K562 (cell line): ENCODE results near the gene CDC123. TPM values are rescaled to one million over a fixed set of nuclear protein-coding genes. Genes with fewer than 3 reads are reported as not detected.

Source experiments
- BRF1 ChIP-seq: IDR thresholded peaks from 3 replicates; pipeline ENCODE4 v1.6.1; 2011; ENCODE audit warnings: borderline replicate concordance, mild to moderate bottlenecking; ENCODE audit not compliant: insufficient read length; ENCODE audit errors: extremely low read depth
- C11orf30 ChIP-seq: fragments of 450-650 bp; IDR thresholded peaks from 2 replicates; pipeline ENCODE4 v1.6.1; 2016; ENCODE audit warnings: low read depth, mild to moderate bottlenecking
- CBX1 ChIP-seq: sonication (generic); IDR thresholded peaks from 2 replicates; pipeline ENCODE4 v1.6.1; 2016; ENCODE audit warnings: antibody characterized with exemption, low read depth, mild to moderate bottlenecking
- CC2D1A ChIP-seq: fragments of 450-650 bp; IDR thresholded peaks from 2 replicates; pipeline ENCODE4 v1.6.1; 2017; ENCODE audit warnings: mild to moderate bottlenecking
- E2F4 ChIP-seq: sonication (generic); formaldehyde crosslinking; IDR thresholded peaks from 2 replicates; pipeline ENCODE4 v1.8.0; 2022; ENCODE audit warnings: mild to moderate bottlenecking, low read depth, missing genetic modification reagents
- E2F5 ChIP-seq: sonication (generic); formaldehyde crosslinking; IDR thresholded peaks from 2 replicates; pipeline ENCODE4 v1.8.0; 2022; ENCODE audit warnings: mild to moderate bottlenecking, missing genetic modification reagents
- EZH2 ChIP-seq: IDR thresholded peaks from 2 replicates; pipeline ENCODE4 v1.6.1; 2012; ENCODE audit warnings: low read depth, mild to moderate bottlenecking, inconsistent platforms, low read length, borderline replicate concordance
- HMG20B ChIP-seq: fragments of 250-450 bp; sonication (Bioruptor Pico); IDR thresholded peaks from 2 replicates; pipeline ENCODE4 v1.5.0; 2021; ENCODE audit warnings: mild to moderate bottlenecking
- KDM1A ChIP-seq, 2 experiments: fragments of 450-650 bp; IDR thresholded peaks; 2 replicates each; pipeline ENCODE4 v1.6.1; 2016; ENCODE audit warnings: mild to moderate bottlenecking in 2 of 2
- KLF13 ChIP-seq: fragments of 450-650 bp; IDR thresholded peaks from 2 replicates; pipeline ENCODE4 v1.6.1; 2016; ENCODE audit warnings: missing genetic modification characterization, low read depth, mild to moderate bottlenecking, missing compliant biosample characterization, moderate library complexity, borderline replicate concordance
- LARP7 ChIP-seq: fragments of 450-650 bp; IDR thresholded peaks from 2 replicates; pipeline ENCODE4 v1.6.1; 2016
- MCM7 ChIP-seq, 2 experiments: fragments of 450-650 bp; IDR thresholded peaks; 2 replicates each; pipeline ENCODE4 v1.6.1; 2016 to 2018
- MEF2A ChIP-seq: IDR thresholded peaks from 2 replicates; pipeline ENCODE4 v1.6.1; 2011; ENCODE audit warnings: low read depth, mild to moderate bottlenecking, low read length, moderate library complexity; ENCODE audit not compliant: control insufficient read depth
- MEIS2 ChIP-seq: fragments of 450-650 bp; IDR thresholded peaks from 2 replicates; pipeline ENCODE4 v1.6.1; 2014; ENCODE audit warnings: mild to moderate bottlenecking; ENCODE audit not compliant: partially characterized antibody
- MIER1 ChIP-seq: fragments of 450-650 bp; IDR thresholded peaks from 2 replicates; pipeline ENCODE4 v1.6.1; 2016; ENCODE audit warnings: antibody characterized with exemption, mild to moderate bottlenecking, low read depth
- MNT ChIP-seq, 2 experiments: fragments of 450-650 bp; conservative IDR thresholded peaks; 2 replicates each; pipeline ENCODE4 v1.6.1; 2017; ENCODE audit warnings: mild to moderate bottlenecking in 2 of 2, moderate library complexity in 2 of 2
- NCOA2 ChIP-seq, 2 experiments: fragments of 450-650 bp; IDR thresholded peaks; 2 replicates each; pipeline ENCODE4 v1.6.1; 2018; ENCODE audit warnings: mild to moderate bottlenecking in 2 of 2, moderate library complexity in 1 of 2; ENCODE audit not compliant: partially characterized antibody in 2 of 2
- NFIC ChIP-seq: fragments of 450-650 bp; IDR thresholded peaks from 2 replicates; pipeline ENCODE4 v1.6.1; 2017; ENCODE audit warnings: mild to moderate bottlenecking, inconsistent platforms
- OTX1 ChIP-seq: fragments of 450-650 bp; formaldehyde crosslinking; IDR thresholded peaks from 2 replicates; pipeline ENCODE4 v1.4.0; 2022; ENCODE audit warnings: mild to moderate bottlenecking
- PCBP1 ChIP-seq: fragments of 200-400 bp; formaldehyde crosslinking; IDR thresholded peaks from 2 replicates; pipeline ENCODE4 v1.6.1; 2018; ENCODE audit warnings: mild to moderate bottlenecking, low read depth, low read length; ENCODE audit not compliant: poor library complexity, severe bottlenecking
- RBM34 ChIP-seq: fragments of 200-400 bp; formaldehyde crosslinking; IDR thresholded peaks from 2 replicates; pipeline ENCODE4 v1.6.1; 2018; ENCODE audit warnings: low read length, borderline replicate concordance; ENCODE audit not compliant: insufficient read depth
- SETDB1 ChIP-seq: IDR thresholded peaks from one replicate; pipeline ENCODE4 v1.6.1; 2012; ENCODE audit warnings: low read length, control low read depth, inconsistent platforms
- ZNF584 ChIP-seq: fragments of 200-800 bp; sonication (Bioruptor generic); IDR thresholded peaks from 2 replicates; pipeline ENCODE4 v1.6.1; 2016; ENCODE audit warnings: low read depth, mild to moderate bottlenecking, missing genetic modification characterization, missing compliant biosample characterization
- ZNF655 ChIP-seq: fragments of 250-450 bp; sonication (Bioruptor Pico); IDR thresholded peaks from 2 replicates; pipeline ENCODE4 v1.5.0; 2021
- ZNF695 ChIP-seq: fragments of 450-650 bp; formaldehyde crosslinking; IDR thresholded peaks from 2 replicates; pipeline ENCODE4 v1.4.0; 2020; ENCODE audit warnings: mild to moderate bottlenecking, moderate library complexity
- polyA plus RNA-seq, 8 experiments: library from polyadenylated mRNA; depleted of rRNA in 4 of 8; stranded (reverse) in 5 of 8; unstranded in 3 of 8; fragments of >200 nt; fragmentation: Nextera tagmentation in 2 of 8; fragmentation: Illumina TruSeq in 1 of 8; extraction: Ambion mirVana in 2 of 8; extraction: Trizol in 1 of 8; gene quantifications; 2 replicates each; pipeline versions ENCODE4 v1.2.1 to v1.2.3, GENCODE V29; 2011 to 2014; ENCODE audit warnings: inconsistent platforms in 1 of 8, missing spikeins in 1 of 8
- total RNA-seq, 7 experiments: library from RNA; depleted of rRNA in 6 of 7; stranded (reverse); fragments of >200 nt in 6 of 7; fragmentation: Illumina TruSeq in 2 of 7; extraction: Trizol in 2 of 7; gene quantifications; 2 replicates each; pipeline versions ENCODE4 v1.2.1 to v1.2.3, GENCODE V29; 2011 to 2021; ENCODE audit warnings: low replicate concordance in 1 of 7

The CDC123 gene
- total and polyA plus RNA-seq, 9 of the 15 experiments (the other 6 are each of a cell fraction or from before 2014, with no cell fraction given) = 137 to 288 (median 175) TPM

GRCh38 chr10:12195603-12196506 lies at the start of gene CDC123, which contains the start of gene NUDT5 (continued):
- no peak for TF ChIP-seq EZH2
- no peak for TF ChIP-seq SETDB1
- TF ChIP-seq LARP7 = peak; percentile 9; the same call in 1 of the 2 replicates
- peak; percentile 85 to 93 for TF ChIP-seq MNT (conservative IDR thresholded peaks at IDR 0.05)
- peak; percentile 87 for TF ChIP-seq NFIC
- no peak for TF ChIP-seq ZNF584
- no peak for TF ChIP-seq BRF1
- TF ChIP-seq KLF13 = no peak
- TF ChIP-seq CC2D1A = peak; percentile 24; the same call in 1 of the 2 replicates
- no peak for TF ChIP-seq RBM34
- TF ChIP-seq MCM7 (IDR thresholded peaks at IDR 0.05) = no peak
- peak; percentile 81 for TF ChIP-seq MEF2A
- TF ChIP-seq HMG20B (CRISPR knock-in tag) = no peak
- TF ChIP-seq MIER1 = no peak; the same call in 1 of the 2 replicates
- no peak for TF ChIP-seq MEIS2
- TF ChIP-seq E2F5 (CRISPR knock-in tag) = no peak
- TF ChIP-seq OTX1 (CRISPR knock-in tag) = no peak
- no peak for TF ChIP-seq CBX1
- no peak for TF ChIP-seq PCBP1
- no peak; a peak in 1 of 4 replicates for TF ChIP-seq KDM1A (IDR thresholded peaks at IDR 0.05)
- no peak for TF ChIP-seq NCOA2 (IDR thresholded peaks at IDR 0.05; ENCODE audit: partially characterized antibody in 2 of 2)
- TF ChIP-seq C11orf30 = peak; percentile 99
- no peak for TF ChIP-seq E2F4 (CRISPR knock-in tag)
- no peak for TF ChIP-seq ZNF695 (CRISPR knock-in tag)
- no peak for TF ChIP-seq ZNF655 (CRISPR knock-in tag)
